ENCODE results near the gene MRPL54.

The MRPL54 gene

DNA sequence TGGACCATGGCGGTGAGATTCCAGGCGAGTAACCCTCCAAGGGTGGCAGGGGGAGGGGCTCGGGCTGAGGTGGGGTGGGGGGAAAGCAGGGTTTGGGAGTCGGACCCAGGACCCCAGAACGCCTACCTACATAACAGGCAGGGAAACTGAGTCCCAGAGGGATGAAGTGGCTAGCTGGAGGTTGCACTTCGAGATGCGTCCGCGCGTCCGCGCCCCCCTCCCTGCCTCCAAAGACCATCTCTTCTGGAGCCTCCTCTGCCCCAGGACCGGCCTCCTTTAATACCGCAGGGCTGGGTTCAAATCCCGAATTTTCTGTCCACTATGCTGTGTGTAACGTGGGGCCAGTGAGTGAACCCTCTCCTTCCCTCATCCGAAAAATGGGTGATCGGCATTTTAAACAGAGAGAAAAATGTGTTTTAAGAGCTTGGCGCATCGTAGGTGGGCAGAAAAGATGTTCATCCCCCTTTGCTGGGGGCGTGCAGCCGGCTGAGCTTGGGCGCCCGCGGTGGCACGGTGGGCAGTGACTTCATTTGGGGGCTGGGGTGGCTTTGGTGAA, 40.5 kb upstream of the MRPL54 start:
- no peak for DNase-seq (ENCODE audit: extremely low spot score)
- TF ChIP-seq ELF4 (IDR thresholded peaks at IDR 0.05), result no peak
- TF ChIP-seq FOXM1 (IDR thresholded peaks at IDR 0.05; ENCODE audit: borderline replicate concordance), result no peak
- TF ChIP-seq L3MBTL2 (conservative IDR thresholded peaks at IDR 0.05), result no peak
- no peak for TF ChIP-seq ZNF384 (IDR thresholded peaks at IDR 0.05)
- TF ChIP-seq ARNT (IDR thresholded peaks at IDR 0.05), result no peak
- no peak for TF ChIP-seq FOXK2 (IDR thresholded peaks at IDR 0.05)
- no peak for TF ChIP-seq FOXA1 (IDR thresholded peaks at IDR 0.05)
- TF ChIP-seq LEF1 (IDR thresholded peaks at IDR 0.05; ENCODE audit: borderline replicate concordance), result no peak
- no peak for TF ChIP-seq BHLHE40 (IDR thresholded peaks at IDR 0.05; ENCODE audit: borderline replicate concordance)
- no peak for TF ChIP-seq SP1 (IDR thresholded peaks at IDR 0.05)
- TF ChIP-seq CTBP1 (IDR thresholded peaks at IDR 0.05; ENCODE audit: borderline replicate concordance), result no peak
- ChIA-PET CTCF (interaction anchor here (0.6 kb wide), 1 partner anchor 42 kb away, joined by 3 read pairs; no protein-coding TSS in a partner anchor), POLR2A (interaction anchor here (1.9 kb wide), 1 partner anchor 40 kb away, joined by 10 read pairs; the partner anchor contains the start of genes APBA3 and MRPL54)

DNA sequence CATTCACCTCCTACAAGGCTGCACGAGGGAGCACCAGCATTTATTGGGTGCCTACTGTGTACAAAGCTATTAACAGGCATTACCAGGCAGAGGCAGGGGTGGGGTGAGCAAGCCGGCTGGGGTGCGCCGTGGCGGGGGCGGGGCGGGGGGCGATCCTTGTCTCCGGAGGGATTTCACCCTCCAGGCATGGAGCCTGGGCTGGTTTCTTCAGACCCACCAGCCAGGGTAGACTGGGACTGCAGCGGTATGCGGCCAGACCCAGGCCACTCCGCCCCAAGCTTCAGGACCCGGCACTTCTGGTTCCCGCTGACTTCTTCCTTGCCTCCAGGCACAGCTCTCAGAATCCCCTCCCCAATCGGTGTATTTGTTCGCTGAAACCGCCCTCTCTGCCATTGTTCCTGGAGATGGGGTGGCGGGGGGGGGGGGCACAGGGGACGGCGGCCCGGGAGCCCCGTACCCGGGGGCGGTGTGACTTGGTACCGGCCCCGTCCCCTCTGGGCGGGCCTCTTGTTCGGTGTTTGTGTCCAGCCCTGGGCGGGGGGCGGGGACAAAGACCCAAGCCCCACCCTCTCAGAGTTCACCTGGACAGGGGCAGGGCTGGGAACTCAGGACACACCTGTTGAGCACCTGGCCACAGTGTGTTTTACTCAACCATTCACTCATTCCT, 39.9 kb upstream of the MRPL54 start:
- POLR2A ChIA-PET, result interaction anchor here (1.9 kb wide), 1 partner anchor 40 kb away, joined by 10 read pairs; the partner anchor contains the start of genes APBA3 and MRPL54

DNA sequence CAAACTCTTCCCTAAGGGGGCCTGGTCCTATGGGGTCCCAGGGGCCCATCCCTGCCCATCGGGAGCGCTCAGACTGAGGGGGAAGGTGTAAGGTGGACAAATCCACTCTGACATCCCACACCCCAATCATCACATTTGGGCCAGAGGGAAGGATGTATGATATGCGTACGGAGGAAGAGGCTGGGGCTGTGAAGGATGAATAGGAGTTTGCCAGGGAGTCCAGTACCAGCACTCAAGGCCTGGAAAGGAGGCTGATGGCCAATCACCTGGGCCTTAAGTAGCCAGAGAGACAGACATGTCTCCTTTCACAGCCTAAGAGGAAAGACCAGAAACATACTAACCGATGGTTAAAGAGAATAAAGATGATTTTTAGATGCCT, 39.4 kb upstream of the MRPL54 start:
- TF ChIP-seq TARDBP (IDR thresholded peaks at IDR 0.05), result no peak
- no peak for TF ChIP-seq HDGF (IDR thresholded peaks at IDR 0.05; ENCODE audit: borderline replicate concordance)
- no peak for TF ChIP-seq L3MBTL2 (conservative IDR thresholded peaks at IDR 0.05)
- TF ChIP-seq BHLHE40 (IDR thresholded peaks at IDR 0.05; ENCODE audit: borderline replicate concordance), result no peak
- TF ChIP-seq, protein P1, sequence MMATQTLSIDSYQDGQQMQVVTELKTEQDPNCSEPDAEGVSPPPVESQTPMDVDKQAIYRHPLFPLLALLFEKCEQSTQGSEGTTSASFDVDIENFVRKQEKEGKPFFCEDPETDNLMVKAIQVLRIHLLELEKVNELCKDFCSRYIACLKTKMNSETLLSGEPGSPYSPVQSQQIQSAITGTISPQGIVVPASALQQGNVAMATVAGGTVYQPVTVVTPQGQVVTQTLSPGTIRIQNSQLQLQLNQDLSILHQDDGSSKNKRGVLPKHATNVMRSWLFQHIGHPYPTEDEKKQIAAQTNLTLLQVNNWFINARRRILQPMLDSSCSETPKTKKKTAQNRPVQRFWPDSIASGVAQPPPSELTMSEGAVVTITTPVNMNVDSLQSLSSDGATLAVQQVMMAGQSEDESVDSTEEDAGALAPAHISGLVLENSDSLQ (IDR thresholded peaks at IDR 0.05), result no peak
- TF ChIP-seq ARNT (IDR thresholded peaks at IDR 0.05), result no peak
- TF ChIP-seq FOXA1 (IDR thresholded peaks at IDR 0.05), result no peak
- TF ChIP-seq FOXM1 (IDR thresholded peaks at IDR 0.05; ENCODE audit: borderline replicate concordance), result no peak
- TF ChIP-seq SUZ12 (IDR thresholded peaks at IDR 0.05), result no peak
- no peak for TF ChIP-seq ELF4 (IDR thresholded peaks at IDR 0.05)
- TF ChIP-seq CTBP1 (IDR thresholded peaks at IDR 0.05; ENCODE audit: borderline replicate concordance), result no peak
- no peak for TF ChIP-seq SP1 (IDR thresholded peaks at IDR 0.05)
- TF ChIP-seq ZNF384 (IDR thresholded peaks at IDR 0.05), result no peak
- TF ChIP-seq FOXK2 (IDR thresholded peaks at IDR 0.05), result no peak
- no peak for TF ChIP-seq LEF1 (IDR thresholded peaks at IDR 0.05; ENCODE audit: borderline replicate concordance)
- no peak for TF ChIP-seq NFRKB (IDR thresholded peaks at IDR 0.05)
- DNase-seq (ENCODE audit: extremely low spot score), result no peak
- ChIA-PET CTCF (no interaction called here), POLR2A (no interaction called here)

More for the DNA sequence above, 39.9 kb upstream of the MRPL54 start:
- CTCF ChIA-PET, result interaction anchor here (0.6 kb wide), 1 partner anchor 41 kb away, joined by 3 read pairs; no protein-coding TSS in a partner anchor
- no peak for DNase-seq (ENCODE audit: extremely low spot score)
- TF ChIP-seq L3MBTL2 (conservative IDR thresholded peaks at IDR 0.05) (no peak), ELF4 (IDR thresholded peaks at IDR 0.05) (no peak), TARDBP (IDR thresholded peaks at IDR 0.05) (no peak), CTBP1 (IDR thresholded peaks at IDR 0.05; ENCODE audit: borderline replicate concordance) (no peak), ZNF384 (IDR thresholded peaks at IDR 0.05) (no peak), FOXM1 (IDR thresholded peaks at IDR 0.05; ENCODE audit: borderline replicate concordance) (no peak), SP1 (IDR thresholded peaks at IDR 0.05) (no peak), SUZ12 (IDR thresholded peaks at IDR 0.05) (no peak), LEF1 (IDR thresholded peaks at IDR 0.05; ENCODE audit: borderline replicate concordance) (no peak), ARNT (IDR thresholded peaks at IDR 0.05) (no peak)
- TF ChIP-seq, protein P1 (IDR thresholded peaks at IDR 0.05), result no peak

DNA sequence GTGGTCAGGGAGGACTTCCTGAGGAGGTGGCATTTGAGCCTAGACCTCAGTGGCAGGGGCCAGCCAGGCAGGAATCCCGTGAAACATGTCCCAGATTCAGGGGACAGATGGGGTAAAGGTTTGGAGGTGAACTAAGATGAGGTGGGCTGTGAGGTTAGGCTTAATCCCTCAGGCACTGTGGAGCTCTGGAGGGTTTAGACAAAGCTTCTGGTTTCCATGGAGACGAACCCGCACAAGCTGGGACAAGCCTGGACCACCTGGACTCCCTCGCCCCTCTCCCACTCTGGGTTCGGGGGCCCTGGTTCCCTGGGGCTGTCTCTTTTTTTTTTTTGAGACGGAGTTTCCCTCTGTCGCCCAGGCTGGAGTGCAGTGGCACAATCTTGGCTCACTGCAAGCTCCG, 38.6 kb upstream of the MRPL54 start:
- ChIA-PET CTCF (no interaction called here), POLR2A (interaction anchor here (0.6 kb wide), 1 partner anchor 106 kb away, joined by 3 read pairs; no protein-coding TSS in a partner anchor)
- no peak for DNase-seq (ENCODE audit: extremely low spot score)
- TF ChIP-seq CTBP1 (IDR thresholded peaks at IDR 0.05; ENCODE audit: borderline replicate concordance), result no peak
- TF ChIP-seq L3MBTL2 (conservative IDR thresholded peaks at IDR 0.05), result no peak

DNA sequence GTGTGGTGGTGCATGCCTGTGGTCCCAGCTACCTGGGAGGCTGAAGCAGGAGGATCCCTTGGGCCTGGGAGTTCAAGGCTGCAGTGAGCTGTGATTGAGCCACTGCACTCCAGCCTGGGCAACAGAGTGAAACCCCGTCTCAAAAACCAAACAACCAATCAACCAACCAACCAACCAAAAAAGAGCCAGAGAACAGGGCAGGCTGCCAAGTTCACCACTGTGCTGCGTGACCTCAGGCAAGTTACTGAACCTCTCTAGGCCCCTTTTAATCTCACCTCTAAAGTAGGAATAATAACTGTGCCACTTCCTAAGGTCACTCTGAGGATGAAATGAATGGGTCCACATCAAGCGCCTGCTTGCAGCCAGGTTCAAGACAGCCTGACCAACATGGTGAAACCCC, 37.4 kb upstream of the MRPL54 start:
- DNase-seq (ENCODE audit: extremely low spot score), result no peak
- ChIA-PET CTCF (no interaction called here), POLR2A (no interaction called here)
- TF ChIP-seq ELF4 (IDR thresholded peaks at IDR 0.05) (no peak), SUZ12 (IDR thresholded peaks at IDR 0.05) (no peak), FOXM1 (IDR thresholded peaks at IDR 0.05; ENCODE audit: borderline replicate concordance) (no peak), L3MBTL2 (conservative IDR thresholded peaks at IDR 0.05) (no peak)

DNA sequence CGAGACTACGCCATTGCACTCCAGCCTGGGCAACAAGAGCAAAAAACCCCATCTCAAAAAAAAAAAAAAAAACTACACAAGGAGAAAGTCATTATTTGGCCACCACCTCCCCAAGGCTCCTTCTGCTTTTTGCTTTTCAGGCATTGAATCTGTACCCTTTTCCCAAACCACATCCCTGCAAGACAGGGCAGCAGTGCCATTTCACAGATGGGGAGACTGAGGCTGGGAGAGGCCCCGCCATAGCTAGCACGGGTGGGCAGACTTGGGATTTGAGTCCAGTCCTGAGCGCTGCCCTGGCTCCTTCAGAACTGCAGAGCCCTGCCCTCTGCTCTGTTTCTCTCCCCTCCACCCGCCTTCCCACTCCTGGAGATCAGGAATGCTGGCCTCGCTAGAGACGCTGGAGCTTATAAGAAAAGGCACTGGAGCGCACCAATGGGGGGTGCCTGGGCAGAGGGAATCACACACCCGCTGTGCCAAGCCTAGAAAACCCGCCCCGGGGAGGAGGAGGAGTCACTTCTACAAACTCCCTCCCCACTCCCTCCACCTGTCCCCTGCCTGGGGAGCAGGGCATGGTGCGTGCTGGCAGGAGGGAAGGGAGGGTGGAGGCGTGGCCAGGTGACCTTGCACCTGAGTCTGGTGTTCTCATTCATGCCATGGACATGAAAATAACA, 36.7 kb upstream of the MRPL54 start:
- no peak for TF ChIP-seq SP1 (IDR thresholded peaks at IDR 0.05)
- TF ChIP-seq FOXA1 (IDR thresholded peaks at IDR 0.05), result no peak
- no peak for TF ChIP-seq CTBP1 (IDR thresholded peaks at IDR 0.05; ENCODE audit: borderline replicate concordance)
- TF ChIP-seq L3MBTL2 (conservative IDR thresholded peaks at IDR 0.05), result no peak
- TF ChIP-seq ZNF384 (IDR thresholded peaks at IDR 0.05), result no peak
- TF ChIP-seq TARDBP (IDR thresholded peaks at IDR 0.05), result no peak
- no peak for TF ChIP-seq FOXM1 (IDR thresholded peaks at IDR 0.05; ENCODE audit: borderline replicate concordance)
- no peak for TF ChIP-seq ARNT (IDR thresholded peaks at IDR 0.05)
- no peak for TF ChIP-seq LEF1 (IDR thresholded peaks at IDR 0.05; ENCODE audit: borderline replicate concordance)
- ChIA-PET CTCF (no interaction called here), POLR2A (no interaction called here)
- no peak for DNase-seq (ENCODE audit: extremely low spot score)
